Ascending aorta (tissue), 2 donors: ENCODE data around the gene GNLY. TPM values are rescaled to one million over a fixed set of nuclear protein-coding genes. Genes with fewer than 3 reads are reported as not detected.
"Not testable (repeated sequence)": the region's sequence is repeated elsewhere in the genome, so short reads cannot be mapped to it uniquely, and the experiment has no call there.

Experiments
- DNase-seq, 2 donors: peaks; one replicate each; pipeline ENCODE4 v3.0.0-alpha.2; 2019; ENCODE audit warnings: low spot score in 2 of 2
- H3K27ac ChIP-seq, 2 donors: fragments of 200-600 bp; sonication (generic); one replicate each; pipeline ENCODE4 v1.5.1; 2016 to 2017; ENCODE audit warnings: mild to moderate bottlenecking in 1 of 2
- H3K27me3 ChIP-seq: fragments of 200-600 bp; sonication (generic); one replicate; pipeline ENCODE4 v1.5.1; 2017
- H3K36me3 ChIP-seq, 2 donors: fragments of 200-600 bp; sonication (generic); one replicate each; pipeline ENCODE4 v1.5.1; 2016
- H3K4me1 ChIP-seq, 2 donors: fragments of 200-600 bp; sonication (generic); one replicate each; pipeline ENCODE4 v1.5.1; 2016 to 2017; ENCODE audit warnings: mild to moderate bottlenecking in 1 of 2
- H3K4me3 ChIP-seq, 2 donors: fragments of 200-600 bp; sonication (generic); one replicate each; pipeline ENCODE4 v1.5.1; 2016 to 2017; ENCODE audit warnings: mild to moderate bottlenecking in 1 of 2
- H3K9me3 ChIP-seq, 2 donors: fragments of 200-600 bp; sonication (generic); one replicate each; pipeline ENCODE4 v1.5.1; 2016
- intact Hi-C: fragments of 100-400 bp; cut with DNase I; formaldehyde crosslinking; loops from one replicate; pipeline ENCODE4 v1.15.1; 2023
- total RNA-seq: library from RNA; depleted of rRNA; stranded (reverse); fragments of >200 nt; gene quantifications from one replicate; pipeline ENCODE4 v1.1.0, GENCODE V29; 2016
- TF ChIP-seq, protein P1 (sequence below), 3 experiments: fragments of 200-600 bp in 2 of 3; fragments of 450-650 bp in 1 of 3; sonication (generic) in 2 of 3; IDR thresholded peaks; one replicate each; pipeline ENCODE4 v1.5.1; 2016 to 2019; ENCODE audit warnings: antibody characterized with exemption in 3 of 3, mild to moderate bottlenecking in 1 of 3, moderate library complexity in 1 of 3

GNLY gene
- total RNA-seq, 1 donor from 2014 or later: not detected

DNA sequence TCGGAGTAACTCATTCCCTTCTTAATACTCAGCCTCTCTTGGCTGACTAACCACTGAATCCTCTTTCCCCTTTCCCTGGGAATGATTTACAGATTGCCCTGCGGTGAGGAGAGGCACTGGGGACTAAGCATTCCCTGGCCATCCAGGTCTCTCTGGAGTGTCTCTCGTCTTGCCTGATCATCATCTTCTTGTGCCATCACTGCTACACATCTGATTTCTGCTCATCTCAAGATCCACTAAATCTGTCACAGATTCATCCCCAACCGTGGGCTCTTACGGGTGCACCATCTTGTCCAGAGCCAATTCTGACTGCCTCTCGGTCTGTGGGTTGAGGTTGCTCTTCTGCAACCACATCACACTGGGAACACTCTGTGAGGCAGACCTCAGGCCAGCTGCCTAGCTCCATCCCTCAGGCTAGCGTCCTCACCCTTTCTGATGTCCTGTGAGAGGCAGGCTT lies 38.2 kb upstream of the GNLY start:
- Histone ChIP-seq H3K36me3 (peaks cover 5 to 25% of the 10 kb centered on the region in 2 donors), H3K4me1 (no peaks in the 10 kb centered on the region), H3K4me3 (no peak overlapping the region), H3K27me3 (no peaks in the 10 kb centered on the region), H3K27ac (no peak overlapping the region), H3K9me3 (no peaks in the 10 kb centered on the region)
- DNase-seq: no peak
- intact Hi-C loops: no loop called here
- TF ChIP-seq, protein P1, sequence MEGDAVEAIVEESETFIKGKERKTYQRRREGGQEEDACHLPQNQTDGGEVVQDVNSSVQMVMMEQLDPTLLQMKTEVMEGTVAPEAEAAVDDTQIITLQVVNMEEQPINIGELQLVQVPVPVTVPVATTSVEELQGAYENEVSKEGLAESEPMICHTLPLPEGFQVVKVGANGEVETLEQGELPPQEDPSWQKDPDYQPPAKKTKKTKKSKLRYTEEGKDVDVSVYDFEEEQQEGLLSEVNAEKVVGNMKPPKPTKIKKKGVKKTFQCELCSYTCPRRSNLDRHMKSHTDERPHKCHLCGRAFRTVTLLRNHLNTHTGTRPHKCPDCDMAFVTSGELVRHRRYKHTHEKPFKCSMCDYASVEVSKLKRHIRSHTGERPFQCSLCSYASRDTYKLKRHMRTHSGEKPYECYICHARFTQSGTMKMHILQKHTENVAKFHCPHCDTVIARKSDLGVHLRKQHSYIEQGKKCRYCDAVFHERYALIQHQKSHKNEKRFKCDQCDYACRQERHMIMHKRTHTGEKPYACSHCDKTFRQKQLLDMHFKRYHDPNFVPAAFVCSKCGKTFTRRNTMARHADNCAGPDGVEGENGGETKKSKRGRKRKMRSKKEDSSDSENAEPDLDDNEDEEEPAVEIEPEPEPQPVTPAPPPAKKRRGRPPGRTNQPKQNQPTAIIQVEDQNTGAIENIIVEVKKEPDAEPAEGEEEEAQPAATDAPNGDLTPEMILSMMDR (IDR thresholded peaks at IDR 0.05): no peak

DNA sequence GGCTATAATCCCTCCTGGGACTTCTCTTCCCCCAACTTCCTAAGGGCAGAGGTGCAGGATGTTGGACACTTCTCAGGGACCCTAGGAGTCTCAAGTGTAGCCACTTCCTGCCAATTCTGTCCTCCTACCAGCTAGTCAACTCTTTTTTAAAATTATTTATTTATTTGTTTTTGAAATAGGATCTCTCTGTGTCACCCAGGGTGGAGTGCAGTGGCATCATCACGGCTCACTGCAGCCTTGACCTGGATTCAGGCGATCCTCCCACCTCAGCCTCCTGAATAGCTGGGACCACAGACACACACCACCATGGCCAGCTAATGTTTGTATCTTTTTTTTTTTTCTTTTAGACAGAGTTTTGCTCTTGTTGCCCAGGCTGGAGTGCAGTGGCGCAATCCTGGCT lies 37.7 kb upstream of the GNLY start:
- H3K4me3 ChIP-seq: no peak overlapping the region
- H3K9me3 ChIP-seq: no peaks in the 10 kb centered on the region
- H3K36me3 ChIP-seq: peaks cover 5 to 21% of the 10 kb centered on the region in 2 donors
- intact Hi-C loops: no loop called here
- TF ChIP-seq, protein P1 (IDR thresholded peaks at IDR 0.05): no peak
- H3K27me3 ChIP-seq: no peaks in the 10 kb centered on the region
- no peak overlapping the region for H3K27ac ChIP-seq
- no peaks in the 10 kb centered on the region for H3K4me1 ChIP-seq
- no peak for DNase-seq

DNA sequence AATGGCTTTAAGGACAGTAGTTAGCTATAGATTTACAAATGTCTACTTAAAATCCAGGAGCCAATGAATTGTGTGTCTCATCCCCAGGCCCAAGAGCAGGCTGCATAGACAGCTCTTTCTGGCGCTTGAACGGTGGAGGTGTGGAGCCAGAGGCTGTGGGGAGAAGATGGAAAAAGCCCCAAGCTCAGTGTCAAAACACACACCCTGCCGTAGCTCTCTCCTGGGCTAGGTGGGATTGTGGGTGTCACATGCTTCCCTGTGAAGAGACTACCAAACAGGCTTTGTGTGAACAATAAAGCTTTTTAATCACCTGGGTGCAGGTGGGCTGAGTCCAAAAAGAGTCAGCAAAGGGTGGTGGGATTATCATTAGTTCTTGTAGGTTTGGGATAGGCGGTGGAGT lies 36.8 kb upstream of the GNLY start:
- H3K4me3 ChIP-seq, intact Hi-C loops, H3K9me3 ChIP-seq, H3K27me3 ChIP-seq, H3K4me1 ChIP-seq, H3K27ac ChIP-seq, DNase-seq: not testable (repeated sequence)
- H3K36me3 ChIP-seq: peaks cover 5 to 14% of the 10 kb centered on the region in 2 donors

DNA sequence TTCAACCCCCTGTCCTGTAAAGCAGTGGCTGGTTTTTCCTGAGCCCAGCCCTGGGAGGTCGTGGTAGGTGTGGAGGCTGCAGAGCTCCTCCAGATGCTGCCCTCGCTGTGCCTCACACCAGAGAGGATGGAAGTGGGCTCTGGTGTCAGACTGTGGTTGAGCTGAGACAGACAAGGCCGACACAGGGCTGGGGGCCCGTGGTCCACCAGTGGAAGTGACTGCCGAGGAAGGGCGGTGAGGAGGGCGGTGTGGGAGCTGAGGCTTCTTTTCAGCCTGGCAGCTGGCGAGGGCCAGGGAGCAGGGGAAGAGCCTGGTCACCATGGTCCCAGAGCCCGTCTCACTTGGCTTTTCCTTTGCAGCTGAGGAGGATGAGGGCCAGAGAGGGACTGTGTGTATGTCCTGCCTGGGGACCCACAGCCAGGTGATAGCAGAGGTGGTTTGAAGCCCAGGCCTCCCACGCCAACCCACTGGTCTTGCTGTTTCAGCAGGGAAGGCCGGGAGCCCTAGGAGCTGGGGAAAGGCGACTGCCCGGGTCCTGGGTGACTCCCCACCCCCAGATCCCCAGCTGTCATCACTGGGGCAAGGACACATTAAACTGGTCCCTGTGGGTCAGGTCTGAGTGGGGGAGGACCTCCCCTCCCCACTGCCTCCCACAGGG lies 34.7 kb upstream of the GNLY start:
- Histone ChIP-seq H3K36me3 (peaks cover 5 to 8% of the 10 kb centered on the region in 2 donors), H3K27me3 (no peaks in the 10 kb centered on the region), H3K4me3 (no peak overlapping the region), H3K9me3 (no peaks in the 10 kb centered on the region), H3K4me1 (peaks cover 3% of the 10 kb centered on the region in 2 donors), H3K27ac (no peak overlapping the region)
- intact Hi-C loops: no loop called here
- TF ChIP-seq, protein P1 (IDR thresholded peaks at IDR 0.05): no peak
- no peak for DNase-seq

DNA sequence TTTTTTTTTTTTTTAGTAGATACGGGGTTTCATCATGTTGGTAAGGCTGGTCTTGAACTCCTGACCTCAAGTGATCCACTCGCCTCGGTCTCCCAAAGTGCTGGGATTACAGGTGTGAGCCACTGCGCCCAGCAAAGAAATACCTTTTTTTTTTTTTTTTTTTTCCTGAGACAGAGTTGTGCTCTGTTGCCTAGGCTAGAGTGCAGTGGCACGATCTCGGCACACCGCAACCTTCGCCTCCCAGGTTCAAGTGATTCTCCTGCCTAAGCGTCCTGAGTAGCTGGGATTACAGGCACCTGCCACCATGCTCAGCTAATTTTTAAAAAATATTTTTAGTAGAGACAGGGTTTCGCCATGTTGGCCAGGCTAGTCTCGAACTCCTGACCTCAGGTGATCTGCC lies 33.9 kb upstream of the GNLY start:
- H3K4me1 ChIP-seq, H3K9me3 ChIP-seq, H3K27ac ChIP-seq, H3K27me3 ChIP-seq, intact Hi-C loops, H3K36me3 ChIP-seq, DNase-seq, H3K4me3 ChIP-seq: not testable (repeated sequence)

DNA sequence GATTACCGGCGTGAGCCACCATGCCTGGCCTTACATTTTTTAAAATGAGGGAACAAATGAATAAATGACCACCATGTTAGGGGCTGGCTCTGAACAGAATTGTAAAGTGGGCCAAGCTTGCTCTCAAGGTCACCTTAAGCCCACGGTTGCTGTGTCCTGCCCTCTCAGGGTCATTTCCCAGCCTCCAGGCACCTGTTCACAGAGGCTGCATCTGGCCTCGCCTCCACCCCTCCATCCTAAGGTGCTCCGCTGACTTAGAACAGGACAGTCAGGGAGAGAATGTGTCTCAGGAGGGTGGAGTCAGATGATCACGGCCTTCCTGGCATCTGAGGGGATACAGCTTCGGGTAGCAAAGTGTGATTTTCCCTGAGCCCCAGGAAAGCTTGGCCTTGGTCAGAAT lies 33.4 kb upstream of the GNLY start:
- DNase-seq: no peak
- TF ChIP-seq, protein P1 (IDR thresholded peaks at IDR 0.05): no peak
- peaks cover 3% of the 10 kb centered on the region in 2 donors for H3K4me1 ChIP-seq
- peaks cover 5 to 8% of the 10 kb centered on the region in 2 donors for H3K36me3 ChIP-seq
- intact Hi-C loops: no loop called here
- H3K27ac ChIP-seq: no peak overlapping the region
- H3K9me3 ChIP-seq: no peaks in the 10 kb centered on the region
- H3K27me3 ChIP-seq: no peaks in the 10 kb centered on the region
- no peak overlapping the region for H3K4me3 ChIP-seq
